Left lung (tissue), 10 donors: ENCODE measurements around the gene STEAP2. TPM values are rescaled to one million over a fixed set of nuclear protein-coding genes. Genes with fewer than 3 reads are reported as not detected.
A peak's percentile ranks its signal among the peaks of the same experiment; 100 is the strongest.

Experiments used
- ATAC-seq: fragments of 200-7000 bp; cut with Tn5 transposase; one replicate; pipeline ENCODE4 v1.9.1; 2020; ENCODE audit warnings: moderate library complexity
- DNase-seq, 4 donors: peaks; one replicate each; pipeline ENCODE4 v3.0.0-alpha.2; 2013 to 2020
- H3K27ac ChIP-seq, 2 donors: fragments of 200-600 bp; sonication (generic) in 1 of 2; one replicate each; pipeline versions ENCODE4 v1.5.0 to v1.8.0; 2020 to 2021
- H3K27me3 ChIP-seq, 2 donors: fragments of 200-600 bp; sonication (generic) in 1 of 2; one replicate each; pipeline versions ENCODE4 v1.5.0 to v1.8.0; 2020 to 2021
- H3K36me3 ChIP-seq, 2 donors: fragments of 200-600 bp; sonication (generic) in 1 of 2; one replicate each; pipeline versions ENCODE4 v1.5.0 to v1.8.0; 2020 to 2021
- H3K4me1 ChIP-seq, 2 donors: fragments of 200-600 bp; one replicate each; pipeline ENCODE4 v1.8.0; 2021
- H3K4me3 ChIP-seq, 2 donors: fragments of 200-600 bp; sonication (generic) in 1 of 2; one replicate each; pipeline versions ENCODE4 v1.5.0 to v1.8.0; 2020 to 2021; ENCODE audit warnings: mild to moderate bottlenecking in 1 of 2
- H3K9me3 ChIP-seq, 2 donors: fragments of 200-600 bp; sonication (generic) in 1 of 2; one replicate each; pipeline versions ENCODE4 v1.5.0 to v1.8.0; 2020 to 2021
- intact Hi-C, 2 donors: fragments of 100-400 bp; cut with DNase I; formaldehyde crosslinking; loops; one replicate each; pipeline versions ENCODE4 v1.11.2 to v1.14.2; 2022
- polyA plus RNA-seq, 6 donors: library from polyadenylated mRNA; unstranded; fragments of 120-200 nt; gene quantifications; one replicate each; pipeline ENCODE4 v1.2.1, GENCODE V29; 2013; ENCODE audit not compliant: insufficient read length in 6 of 6
- total RNA-seq, 2 donors: library from RNA; stranded (reverse); fragmentation: NEBNext Ultra II Directional; extraction: Animal tissue kit (Norgen Biotek cat#: 25700); gene quantifications; one replicate each; pipeline ENCODE4 v1.2.1, GENCODE V29; 2021
- TF ChIP-seq, protein P1 (sequence below), 2 donors: fragments of 200-600 bp; sonication (generic) in 1 of 2; IDR thresholded peaks; one replicate each; pipeline versions ENCODE4 v1.5.0 to v1.8.0; 2021; ENCODE audit warnings: antibody characterized with exemption in 2 of 2
- donor health status: DM: no; HTN: yes; CAD: no.
- donor health status: DM: no; HTN: no; CAD: no.

Gene STEAP2
- total and polyA plus RNA-seq, 8 donors = 5.8 to 24.6 (median 7.1) TPM

DNA sequence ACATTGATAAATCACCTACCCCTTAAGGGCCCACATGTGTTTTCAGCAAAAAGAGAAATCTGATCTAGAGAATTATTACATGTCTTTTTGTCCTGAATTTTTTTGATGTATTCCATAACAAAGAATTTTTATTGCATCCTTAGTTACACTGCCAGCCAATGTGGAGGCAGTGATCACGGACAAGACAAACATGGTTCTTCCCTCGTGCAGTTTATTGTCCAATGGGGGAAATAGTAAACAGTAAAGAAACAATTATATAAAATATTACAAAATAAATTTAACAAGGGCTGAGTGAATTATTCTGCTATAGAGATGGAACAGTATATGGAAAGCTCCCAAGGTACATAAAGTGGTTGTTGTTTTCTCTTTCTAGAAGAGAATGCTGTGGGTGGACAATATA lies 2.0 kb downstream of the STEAP2 start:
- H3K36me3 ChIP-seq = no peaks in the 10 kb centered on the region
- intact Hi-C loops = no loop called here
- H3K27ac ChIP-seq = peak overlapping the region in 1 of 2 donors; percentile 26
- TF ChIP-seq, protein P1, sequence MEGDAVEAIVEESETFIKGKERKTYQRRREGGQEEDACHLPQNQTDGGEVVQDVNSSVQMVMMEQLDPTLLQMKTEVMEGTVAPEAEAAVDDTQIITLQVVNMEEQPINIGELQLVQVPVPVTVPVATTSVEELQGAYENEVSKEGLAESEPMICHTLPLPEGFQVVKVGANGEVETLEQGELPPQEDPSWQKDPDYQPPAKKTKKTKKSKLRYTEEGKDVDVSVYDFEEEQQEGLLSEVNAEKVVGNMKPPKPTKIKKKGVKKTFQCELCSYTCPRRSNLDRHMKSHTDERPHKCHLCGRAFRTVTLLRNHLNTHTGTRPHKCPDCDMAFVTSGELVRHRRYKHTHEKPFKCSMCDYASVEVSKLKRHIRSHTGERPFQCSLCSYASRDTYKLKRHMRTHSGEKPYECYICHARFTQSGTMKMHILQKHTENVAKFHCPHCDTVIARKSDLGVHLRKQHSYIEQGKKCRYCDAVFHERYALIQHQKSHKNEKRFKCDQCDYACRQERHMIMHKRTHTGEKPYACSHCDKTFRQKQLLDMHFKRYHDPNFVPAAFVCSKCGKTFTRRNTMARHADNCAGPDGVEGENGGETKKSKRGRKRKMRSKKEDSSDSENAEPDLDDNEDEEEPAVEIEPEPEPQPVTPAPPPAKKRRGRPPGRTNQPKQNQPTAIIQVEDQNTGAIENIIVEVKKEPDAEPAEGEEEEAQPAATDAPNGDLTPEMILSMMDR (IDR thresholded peaks at IDR 0.05) = no peak
- H3K9me3 ChIP-seq = no peaks in the 10 kb centered on the region
- H3K4me1 ChIP-seq = peaks cover 0 to 7% of the 10 kb centered on the region in 2 donors
- peak overlapping the region in 1 of 2 donors; percentile 48 for H3K4me3 ChIP-seq
- H3K27me3 ChIP-seq = peaks cover 4 to 57% of the 10 kb centered on the region in 2 donors
- DNase-seq (no peak), ATAC-seq (no peak)

DNA sequence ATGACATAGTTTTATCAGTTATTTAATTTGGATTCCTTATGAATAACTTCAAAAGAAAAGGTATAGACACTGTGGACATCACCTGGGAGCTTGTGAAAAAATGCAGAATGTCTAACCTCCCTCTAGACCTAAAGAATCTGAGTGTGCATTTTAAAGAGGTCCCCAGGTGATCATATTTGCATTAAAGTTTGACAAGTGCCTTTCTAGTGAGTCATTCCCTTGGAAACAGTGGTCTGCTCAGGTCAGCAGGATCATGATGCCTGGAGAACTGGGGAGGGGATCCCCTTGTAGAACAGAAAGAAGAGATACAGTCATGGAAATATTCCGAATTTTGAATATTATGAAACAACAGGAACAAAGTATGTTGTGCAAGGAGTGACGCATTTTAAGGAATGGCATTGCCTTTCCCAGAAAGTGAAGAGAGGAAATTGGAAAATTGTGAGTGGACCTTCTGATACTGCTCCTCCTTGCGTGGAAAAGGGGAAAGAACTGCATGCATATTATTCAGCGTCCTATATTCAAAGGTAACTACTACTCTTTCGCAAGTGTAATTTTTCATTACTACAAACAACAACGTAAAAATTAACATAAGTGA lies 4.6 kb downstream of the STEAP2 start:
- Histone ChIP-seq H3K4me1 (peaks cover 0 to 6% of the 10 kb centered on the region in 2 donors), H3K27ac (no peak overlapping the region), H3K9me3 (no peaks in the 10 kb centered on the region), H3K36me3 (no peaks in the 10 kb centered on the region), H3K27me3 (peaks cover 0 to 35% of the 10 kb centered on the region in 2 donors), H3K4me3 (no peak overlapping the region)
- TF ChIP-seq, protein P1 (IDR thresholded peaks at IDR 0.05) = no peak
- ATAC-seq (no peak), DNase-seq (no peak)
- intact Hi-C loops = no loop called here

DNA sequence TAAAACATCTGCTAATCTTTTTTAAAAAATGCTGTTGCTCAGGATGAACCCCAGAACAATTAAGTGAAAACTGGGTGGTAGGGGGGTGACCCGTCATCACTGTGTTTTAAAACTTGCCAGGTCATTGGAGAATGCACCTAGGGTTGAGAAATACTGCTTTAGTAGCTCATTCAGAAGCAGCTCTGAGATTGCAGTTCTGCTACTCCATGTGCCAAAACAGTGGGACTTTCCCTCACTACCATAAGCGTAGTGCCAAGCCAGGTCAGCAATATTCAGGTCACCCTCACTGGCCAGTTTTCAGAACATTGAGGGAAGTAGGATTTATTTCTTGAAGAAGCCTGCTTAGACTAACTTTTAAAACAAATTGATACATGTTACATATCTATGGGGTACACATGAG lies 5.2 kb downstream of the STEAP2 start:
- TF ChIP-seq, protein P1 (IDR thresholded peaks at IDR 0.05) = no peak
- no peaks in the 10 kb centered on the region for H3K36me3 ChIP-seq
- no peak overlapping the region for H3K4me3 ChIP-seq
- peaks cover 0 to 29% of the 10 kb centered on the region in 2 donors for H3K27me3 ChIP-seq
- no peak overlapping the region for H3K27ac ChIP-seq
- no peaks in the 10 kb centered on the region for H3K9me3 ChIP-seq
- ATAC-seq (no peak), DNase-seq (no peak)
- H3K4me1 ChIP-seq = peaks cover 0 to 3% of the 10 kb centered on the region in 2 donors
- intact Hi-C loops = no loop called here

DNA sequence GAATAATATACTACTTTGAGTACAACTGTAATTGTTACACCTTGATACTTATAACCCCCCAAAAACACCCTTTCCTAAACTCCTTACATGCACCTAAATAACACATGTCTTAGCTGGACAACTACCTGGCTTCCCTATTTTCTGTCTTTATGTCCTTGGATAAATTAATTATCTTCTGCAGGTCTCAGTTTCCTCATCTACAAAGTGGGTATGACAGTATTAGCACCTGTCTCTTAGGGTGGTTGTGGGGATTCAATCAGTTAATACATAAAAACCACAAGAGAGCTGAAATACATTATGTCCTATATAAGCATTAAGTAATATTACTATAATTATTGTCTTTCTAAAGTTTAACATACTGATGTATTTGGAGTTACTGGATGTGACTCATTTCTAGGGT lies 10.8 kb downstream of the STEAP2 start:
- no peaks in the 10 kb centered on the region for H3K4me1 ChIP-seq
- no peak overlapping the region for H3K27ac ChIP-seq

More for the DNA sequence above, 10.8 kb downstream of the STEAP2 start:
- H3K4me3 ChIP-seq = no peak overlapping the region
- H3K9me3 ChIP-seq = no peaks in the 10 kb centered on the region
- no peaks in the 10 kb centered on the region for H3K36me3 ChIP-seq
- DNase-seq (no peak), ATAC-seq (no peak)
- TF ChIP-seq, protein P1 (IDR thresholded peaks at IDR 0.05) = no peak
- intact Hi-C loops = no loop called here
- no peaks in the 10 kb centered on the region for H3K27me3 ChIP-seq
